Thoracic aorta (tissue), 2 donors: Measurements from ENCODE around the gene ATPAF1. TPM values are rescaled to one million over a fixed set of nuclear protein-coding genes. Genes with fewer than 3 reads are reported as not detected.

Source experiments
- ATAC-seq: fragments of 150-250 bp; one replicate; pipeline ENCODE4 v1.8.0; 2017; ENCODE audit warnings: low read depth; ENCODE audit not compliant: insufficient number of reproducible peaks, low FRiP score
- DNase-seq: peaks from one replicate; pipeline ENCODE4 v3.0.0-alpha.2; 2020; ENCODE audit warnings: low spot score
- H3K27ac ChIP-seq, 2 donors: fragments of 200-600 bp; sonication (generic); 1 replicate in 1 of 2; 2 replicates in 1 of 2; pipeline ENCODE4 v1.5.1; 2016; ENCODE audit warnings: mild to moderate bottlenecking in 2 of 2, moderate library complexity in 2 of 2
- H3K27me3 ChIP-seq: fragments of 200-600 bp; sonication (generic); replicated peaks from 2 replicates; pipeline ENCODE4 v1.6.0; 2016; ENCODE audit warnings: mild to moderate bottlenecking; ENCODE audit not compliant: insufficient read depth
- H3K36me3 ChIP-seq: fragments of 200-600 bp; sonication (generic); one replicate; pipeline ENCODE4 v1.5.1; 2016
- H3K4me1 ChIP-seq, 2 donors: fragments of 200-600 bp; sonication (generic); 1 replicate in 1 of 2; 2 replicates in 1 of 2; pipeline versions ENCODE4 v1.5.1 to v1.6.0; 2016; ENCODE audit warnings: low read depth in 2 of 2, mild to moderate bottlenecking in 1 of 2; ENCODE audit not compliant: control insufficient read depth in 1 of 2
- H3K4me3 ChIP-seq: fragments of 200-600 bp; sonication (generic); 2 replicates; pipeline ENCODE4 v1.5.1; 2016; ENCODE audit warnings: mild to moderate bottlenecking
- H3K9me3 ChIP-seq: fragments of 200-600 bp; sonication (generic); 2 replicates; pipeline ENCODE4 v1.5.1; 2016
- CTCF ChIP-seq: fragments of 200-600 bp; sonication (generic); IDR thresholded peaks from one replicate; pipeline ENCODE4 v1.5.1; 2019; ENCODE audit warnings: antibody characterized with exemption
- total RNA-seq, 2 donors: library from RNA; depleted of rRNA; stranded (reverse); fragments of >200 nt; gene quantifications; one replicate each; pipeline versions ENCODE4 v1.1.0 to v1.2.3, GENCODE V29; 2016

ATPAF1 gene
- total RNA-seq, 2 donors from 2014 or later = 38.5 to 55.6 TPM

DNA sequence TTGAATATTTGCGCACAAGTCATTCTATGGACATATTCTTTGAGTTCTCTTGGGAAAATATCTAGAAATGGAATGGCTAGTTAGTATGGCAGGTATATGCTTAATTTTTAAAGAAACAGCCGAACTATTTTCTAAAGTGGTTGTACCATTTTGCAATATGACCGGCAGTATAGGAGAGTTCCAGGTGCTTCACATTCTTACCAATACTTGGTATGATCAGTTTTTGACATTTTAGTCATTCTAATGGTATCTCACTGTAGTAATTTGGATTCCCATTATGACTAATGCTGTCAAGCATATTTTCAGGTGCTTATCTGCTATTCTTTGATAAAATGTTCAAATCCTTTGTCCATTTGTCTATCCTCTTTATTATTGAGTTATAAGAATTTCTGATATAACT is 20.6 kb downstream of the ATPAF1 start:
- no peak for ATAC-seq
- TF ChIP-seq CTCF = no peak
- H3K9me3 ChIP-seq = no peaks in the 10 kb centered on the region
- H3K4me3 ChIP-seq = no peak overlapping the region
- DNase-seq = no peak
- H3K27ac ChIP-seq = no peak overlapping the region
- H3K36me3 ChIP-seq = peaks cover 9% of the 10 kb centered on the region
- no peaks in the 10 kb centered on the region for H3K27me3 ChIP-seq
- H3K4me1 ChIP-seq = peaks cover 5 to 9% of the 10 kb centered on the region in 2 donors

GRCh38 chr1:46646844-46647243 is 21.3 kb downstream of the ATPAF1 start:
- H3K9me3 ChIP-seq = no peaks in the 10 kb centered on the region
- H3K4me3 ChIP-seq = no peak overlapping the region
- peaks cover 5 to 9% of the 10 kb centered on the region in 2 donors for H3K4me1 ChIP-seq
- H3K36me3 ChIP-seq = peaks cover 9% of the 10 kb centered on the region
- no peak overlapping the region for H3K27ac ChIP-seq
- no peaks in the 10 kb centered on the region for H3K27me3 ChIP-seq
- ATAC-seq (no peak), DNase-seq (no peak)
- TF ChIP-seq CTCF = no peak

- ATAC-seq = no peak
- H3K36me3 ChIP-seq = peaks cover 9% of the 10 kb centered on the region
- no peaks in the 10 kb centered on the region for H3K9me3 ChIP-seq
- no peak for DNase-seq
- no peak overlapping the region for H3K4me3 ChIP-seq
- TF ChIP-seq CTCF = no peak
- H3K27me3 ChIP-seq = no peaks in the 10 kb centered on the region
- no peak overlapping the region for H3K27ac ChIP-seq
- H3K4me1 ChIP-seq = peaks cover 5 to 9% of the 10 kb centered on the region in 2 donors
These were observed 21.8 kb downstream of the ATPAF1 start for GRCh38 chr1:46646331-46646730.

GRCh38 chr1:46645815-46646214 is 22.3 kb downstream of the ATPAF1 start:
- TF ChIP-seq CTCF = no peak
- ATAC-seq (no peak), DNase-seq (no peak)
- H3K9me3 ChIP-seq = no peaks in the 10 kb centered on the region
- H3K36me3 ChIP-seq = peaks cover 9% of the 10 kb centered on the region
- H3K27me3 ChIP-seq = no peaks in the 10 kb centered on the region
- H3K27ac ChIP-seq = no peak overlapping the region
- H3K4me3 ChIP-seq = no peak overlapping the region
- peaks cover 5 to 9% of the 10 kb centered on the region in 2 donors for H3K4me1 ChIP-seq

- no peaks in the 10 kb centered on the region for H3K9me3 ChIP-seq
- DNase-seq (no peak), ATAC-seq (no peak)
- H3K27ac ChIP-seq = peak overlapping the region; percentile 3 to 19
- no peak for TF ChIP-seq CTCF
- peaks cover 5 to 18% of the 10 kb centered on the region in 2 donors for H3K4me1 ChIP-seq
- no peak overlapping the region for H3K4me3 ChIP-seq
- H3K27me3 ChIP-seq = no peaks in the 10 kb centered on the region
- H3K36me3 ChIP-seq = peaks cover 4% of the 10 kb centered on the region
These were observed 24.8 kb downstream of the ATPAF1 start for GRCh38 chr1:46643368-46643775.
